Caco-2 (cell line): ENCODE data around the gene TMEM232. TPM values are rescaled to one million over a fixed set of nuclear protein-coding genes. Genes with fewer than 3 reads are reported as not detected.

Source experiments
- BruUV-seq: library from RNA; stranded (reverse); fragments of 400-500 nt; replicated peaks from 2 replicates; lab custom pipeline; 2021; lab: Mats Ljungman, UMichigan
- CTCF ChIA-PET: fragments of 300-600 bp; sonication (Branson Sonifier 250); formaldehyde crosslinking; loops from one replicate; lab custom pipeline; 2022; ENCODE audit warnings: antibody characterized with exemption; lab: Charles Lee
- POLR2A ChIA-PET: fragments of 300-600 bp; sonication (Branson Sonifier 250); formaldehyde crosslinking; loops from one replicate; lab custom pipeline; 2022; ENCODE audit warnings: antibody characterized with exemption; lab: Charles Lee
- DNase-seq, 2 experiments: peaks; one replicate each; pipeline versions ENCODE4 v3.0.0 to v3.0.0-alpha.2; 2020 to 2022
- H3K27me3 ChIP-seq: replicated peaks from 2 replicates; pipeline ENCODE4 v1.6.0; 2011; ENCODE audit warnings: low read length; ENCODE audit not compliant: control insufficient read depth, insufficient read depth
- H3K36me3 ChIP-seq: 2 replicates; pipeline ENCODE4 v1.5.1; 2011; ENCODE audit warnings: low read length; ENCODE audit not compliant: control insufficient read depth, insufficient read depth
- H3K4me1 ChIP-seq: fragments of 250-450 bp; sonication (Bioruptor Pico); 2 replicates; pipeline ENCODE4 v1.5.1; 2020; ENCODE audit warnings: mild to moderate bottlenecking
- H3K4me3 ChIP-seq: 2 replicates; pipeline ENCODE4 v1.5.1; 2011; ENCODE audit warnings: low read depth, mild to moderate bottlenecking, control low read depth, low read length
- H3K9me3 ChIP-seq: fragments of 250-450 bp; sonication (Bioruptor Pico); 2 replicates; pipeline ENCODE4 v1.5.1; 2020; ENCODE audit warnings: mild to moderate bottlenecking, moderate library complexity
- H3K27ac Mint-ChIP-seq: one replicate; pipeline ENCODE4 v1.8.0; 2022; ENCODE audit warnings: mixed read lengths; ENCODE audit not compliant: unreplicated experiment
- H3K27me3 Mint-ChIP-seq: one replicate; pipeline ENCODE4 v1.8.0; 2022; ENCODE audit warnings: mixed read lengths; ENCODE audit not compliant: insufficient read depth, unreplicated experiment
- H3K36me3 Mint-ChIP-seq: one replicate; pipeline ENCODE4 v1.8.0; 2022; ENCODE audit warnings: mild to moderate bottlenecking, mixed read lengths; ENCODE audit not compliant: insufficient read depth, unreplicated experiment
- H3K4me1 Mint-ChIP-seq: one replicate; pipeline ENCODE4 v1.8.0; 2022; ENCODE audit warnings: low read depth, mixed read lengths; ENCODE audit not compliant: unreplicated experiment
- H3K4me3 Mint-ChIP-seq: one replicate; pipeline ENCODE4 v1.8.0; 2022; ENCODE audit warnings: mild to moderate bottlenecking, moderate library complexity, mixed read lengths; ENCODE audit not compliant: unreplicated experiment
- H3K9me3 Mint-ChIP-seq: one replicate; pipeline ENCODE4 v1.8.0; 2022; ENCODE audit warnings: mixed read lengths; ENCODE audit not compliant: unreplicated experiment
- CTCF ChIP-seq, 2 experiments: fragments of 200-600 bp in 1 of 2; IDR thresholded peaks; 1 replicate in 1 of 2; 2 replicates in 1 of 2; pipeline versions ENCODE4 v1.5.1 to v1.8.0; 2011 to 2022; ENCODE audit warnings: antibody characterized with exemption in 1 of 2, control low read depth in 1 of 2, inconsistent platforms in 1 of 2, low read depth in 1 of 2, low read length in 1 of 2, mild to moderate bottlenecking in 1 of 2, moderate library complexity in 1 of 2; ENCODE audit not compliant: insufficient read depth in 1 of 2, severe bottlenecking in 1 of 2, unreplicated experiment in 1 of 2
- intact Hi-C: fragments of 100-400 bp; cut with micrococcal nuclease; formaldehyde crosslinking; loops from one replicate; pipeline ENCODE4 v1.10.0; 2022; ENCODE audit not compliant: unreplicated experiment
- total RNA-seq: library from RNA; stranded (reverse); gene quantifications from 2 replicates; pipeline ENCODE4 v1.2.3, GENCODE V29; 2022

The TMEM232 gene
- total RNA-seq, 1 experiment from 2014 or later: 0.34 TPM

DNA sequence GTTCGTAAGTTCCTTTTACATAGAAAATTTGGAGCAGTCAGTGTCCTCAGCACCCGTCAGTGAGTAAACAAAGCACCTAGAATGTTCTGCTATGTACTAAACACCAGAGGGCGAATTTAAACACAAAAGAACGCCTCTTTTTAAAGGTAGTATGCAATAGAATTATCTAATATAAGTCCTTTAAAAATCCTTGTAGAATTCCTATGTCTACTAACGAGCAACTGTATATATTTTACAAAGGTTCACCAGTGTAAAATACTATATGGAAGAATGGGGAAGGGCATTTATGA lies 499 bp upstream of the TMEM232 start:
- H3K27me3 Mint-ChIP-seq: peaks cover 2% of the 10 kb centered on the region
- intact Hi-C loops: no loop called here
- H3K27ac Mint-ChIP-seq: no peak overlapping the region

DNA sequence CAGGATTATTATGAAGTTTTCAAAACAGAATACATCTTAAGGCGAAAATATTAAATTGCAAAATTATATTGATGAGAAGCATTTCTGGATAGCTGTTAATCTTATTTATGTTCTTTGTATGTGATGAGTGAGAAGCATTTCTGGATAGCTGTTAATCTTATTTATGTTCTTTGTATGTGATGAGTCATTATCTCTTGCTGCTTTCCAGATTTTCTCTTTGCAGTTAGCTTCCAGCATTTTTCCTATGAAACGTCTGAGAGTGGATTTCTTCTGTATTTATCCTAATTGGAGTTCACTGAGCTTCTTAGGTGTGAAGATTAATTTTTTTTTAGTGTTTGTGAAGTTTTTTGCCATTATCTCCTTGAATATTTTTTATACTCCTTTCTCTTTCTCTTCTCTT lies 8.2 kb downstream of the TMEM232 start:
- DNase-seq: no peak
- no peaks in the 10 kb centered on the region for H3K36me3 ChIP-seq
- BruUV-seq: no TSS peak
- H3K27me3 Mint-ChIP-seq: no peaks in the 10 kb centered on the region
- intact Hi-C loops: no loop called here
- no peaks in the 10 kb centered on the region for H3K36me3 Mint-ChIP-seq
- ChIA-PET CTCF (no interaction called here), POLR2A (no interaction called here)
- no peaks in the 10 kb centered on the region for H3K4me1 Mint-ChIP-seq
- TF ChIP-seq CTCF (IDR thresholded peaks at IDR 0.05; ENCODE audit: insufficient read depth in 1 of 2, low read depth in 1 of 2, low read length in 1 of 2, severe bottlenecking in 1 of 2, unreplicated experiment in 1 of 2): no peak
- H3K4me3 Mint-ChIP-seq: no peak overlapping the region
- H3K27ac Mint-ChIP-seq: no peak overlapping the region
- H3K27me3 ChIP-seq: no peaks in the 10 kb centered on the region
- H3K9me3 ChIP-seq: no peaks in the 10 kb centered on the region
- no peaks in the 10 kb centered on the region for H3K9me3 Mint-ChIP-seq
- no peaks in the 10 kb centered on the region for H3K4me1 ChIP-seq
- no peak overlapping the region for H3K4me3 ChIP-seq

More for the DNA sequence above, 499 bp upstream of the TMEM232 start:
- Histone ChIP-seq H3K9me3 (no peaks in the 10 kb centered on the region), H3K27me3 (no peaks in the 10 kb centered on the region), H3K4me1 (no peaks in the 10 kb centered on the region), H3K36me3 (no peaks in the 10 kb centered on the region), H3K4me3 (peak overlapping the region; percentile 37)
- Mint-ChIP-seq H3K4me1 (no peaks in the 10 kb centered on the region), H3K9me3 (peaks cover 3% of the 10 kb centered on the region), H3K36me3 (no peaks in the 10 kb centered on the region), H3K4me3 (peak overlapping the region; percentile 64)
- ChIA-PET POLR2A (no interaction called here), CTCF (no interaction called here)
- TF ChIP-seq CTCF (IDR thresholded peaks at IDR 0.05; ENCODE audit: insufficient read depth in 1 of 2, low read depth in 1 of 2, low read length in 1 of 2, severe bottlenecking in 1 of 2, unreplicated experiment in 1 of 2): peak in 1 of 2 experiments; percentile 18
- BruUV-seq: no TSS peak
- no peak for DNase-seq

GRCh38 chr5:110716247-110717245 lies 9.9 kb downstream of the TMEM232 start:
- no peaks in the 10 kb centered on the region for H3K27me3 ChIP-seq
- no TSS peak for BruUV-seq
- Mint-ChIP-seq H3K4me3 (no peak overlapping the region), H3K36me3 (no peaks in the 10 kb centered on the region), H3K4me1 (no peaks in the 10 kb centered on the region), H3K27ac (no peak overlapping the region), H3K9me3 (no peaks in the 10 kb centered on the region), H3K27me3 (no peaks in the 10 kb centered on the region)
- intact Hi-C loops: no loop called here
- ChIA-PET POLR2A (no interaction called here), CTCF (no interaction called here)
- no peak overlapping the region for H3K4me3 ChIP-seq
- no peak for TF ChIP-seq CTCF (IDR thresholded peaks at IDR 0.05; ENCODE audit: insufficient read depth in 1 of 2, low read depth in 1 of 2, low read length in 1 of 2, severe bottlenecking in 1 of 2, unreplicated experiment in 1 of 2)
- no peaks in the 10 kb centered on the region for H3K9me3 ChIP-seq
- DNase-seq: no peak
- H3K4me1 ChIP-seq: no peaks in the 10 kb centered on the region
- H3K36me3 ChIP-seq: no peaks in the 10 kb centered on the region
